A549 (cell line): Measurements from ENCODE around the gene C16orf78. TPM values are rescaled to one million over a fixed set of nuclear protein-coding genes. Genes with fewer than 3 reads are reported as not detected.

Experiments used
- ATAC-seq, 2 experiments: fragments of 200-7000 bp in 1 of 2; fragments of >200 bp in 1 of 2; cut with Nextera tagmentation in 1 of 2; cut with Tn5 transposase in 1 of 2; 3 replicates each; pipeline versions ENCODE4 v1.8.0 to v1.9.1; 2018 to 2020; ENCODE audit warnings: mild to moderate bottlenecking in 1 of 2, moderate library complexity in 1 of 2
- CTCF ChIA-PET: fragments of 300-600 bp; sonication (Branson Sonifier 250); formaldehyde crosslinking; extraction: SDS; loops from one replicate; lab custom pipeline; 2021; ENCODE audit warnings: antibody characterized with exemption, inconsistent platforms; lab: Yijun Ruan, JAX
- POLR2A ChIA-PET: fragments of 350-600 bp; formaldehyde crosslinking; extraction: SDS; loops from one replicate; lab custom pipeline; 2021; ENCODE audit warnings: antibody characterized with exemption, inconsistent platforms; lab: Yijun Ruan, JAX
- DNase-seq, 2 experiments: peaks; one replicate each; pipeline versions ENCODE4 v3.0.0 to v3.0.0-alpha.2; 2011 to 2016; ENCODE audit warnings: low read depth in 1 of 2, low spot score in 1 of 2
- FAIRE-seq: peaks from 2 replicates; lab custom pipeline; 2011; peaks lifted over from hg19 to GRCh38; lab: Jason Lieb, UNC
- H3K27ac ChIP-seq, 2 experiments: fragments of >200 bp; sonication (Bioruptor Twin); formaldehyde crosslinking; 3 replicates each; pipeline ENCODE4 v1.5.1; 2016 to 2017
- H3K4me1 ChIP-seq: fragments of >200 bp; sonication (Bioruptor Twin); formaldehyde crosslinking; 3 replicates; pipeline ENCODE4 v1.6.1; 2016
- H3K4me2 ChIP-seq: fragments of >200 bp; sonication (Bioruptor Twin); formaldehyde crosslinking; 3 replicates; pipeline ENCODE4 v1.6.1; 2016
- H3K4me3 ChIP-seq: fragments of >200 bp; sonication (Bioruptor Twin); formaldehyde crosslinking; 3 replicates; pipeline ENCODE4 v1.5.1; 2016
- H3K9me3 ChIP-seq: fragments of >200 bp; sonication (Bioruptor Twin); formaldehyde crosslinking; 3 replicates; pipeline ENCODE4 v1.6.1; 2016
- CBX2 ChIP-seq: fragments of 200-600 bp; sonication (generic); IDR thresholded peaks from 2 replicates; pipeline ENCODE4 v1.6.1; 2016; ENCODE audit warnings: low read depth, mild to moderate bottlenecking, borderline replicate concordance
- CBX8 ChIP-seq: fragments of 200-600 bp; sonication (generic); IDR thresholded peaks from 2 replicates; pipeline ENCODE4 v1.6.1; 2016
- CEBPB ChIP-seq, 2 experiments: fragments of >200 bp in 1 of 2; sonication (Bioruptor Twin) in 1 of 2; formaldehyde crosslinking in 1 of 2; IDR thresholded peaks; 2 replicates each; pipeline ENCODE4 v1.6.1; 2012 to 2016
- CHD2 ChIP-seq: fragments of 150-350 bp; IDR thresholded peaks from 2 replicates; pipeline ENCODE4 v1.6.1; 2014; ENCODE audit warnings: low read length; ENCODE audit not compliant: partially characterized antibody
- EHMT2 ChIP-seq: fragments of 200-600 bp; sonication (generic); IDR thresholded peaks from 2 replicates; pipeline ENCODE4 v1.6.1; 2016; ENCODE audit warnings: antibody characterized with exemption, low read depth, mild to moderate bottlenecking, moderate library complexity
- EP300 ChIP-seq, 2 experiments: fragments of >200 bp; sonication (Bioruptor Twin); formaldehyde crosslinking; IDR thresholded peaks; 2 replicates in 1 of 2; 3 replicates in 1 of 2; pipeline ENCODE4 v1.6.1; 2016 to 2017
- FOXS1 ChIP-seq: fragments of 250-450 bp; sonication (Bioruptor Pico); IDR thresholded peaks from 2 replicates; pipeline ENCODE4 v1.5.0; 2020; ENCODE audit warnings: mild to moderate bottlenecking, moderate library complexity
- GATA3 ChIP-seq: IDR thresholded peaks from 2 replicates; pipeline ENCODE4 v1.6.1; 2012; ENCODE audit warnings: borderline replicate concordance
- HEYL ChIP-seq: fragments of 250-450 bp; sonication (Bioruptor Pico); IDR thresholded peaks from 2 replicates; pipeline ENCODE4 v1.8.0; 2021; ENCODE audit warnings: mild to moderate bottlenecking, moderate library complexity
- HOXA7 ChIP-seq: fragments of 250-450 bp; sonication (Bioruptor Pico); IDR thresholded peaks from 2 replicates; pipeline ENCODE4 v1.5.0; 2020; ENCODE audit warnings: mild to moderate bottlenecking, moderate library complexity
- HOXB5 ChIP-seq: fragments of 250-450 bp; sonication (Bioruptor Pico); IDR thresholded peaks from 2 replicates; pipeline ENCODE4 v1.5.0; 2020; ENCODE audit warnings: mild to moderate bottlenecking, moderate library complexity
- JUNB ChIP-seq: fragments of >200 bp; sonication (Bioruptor Twin); formaldehyde crosslinking; IDR thresholded peaks from 2 replicates; pipeline ENCODE4 v1.6.1; 2016
- KDM5A ChIP-seq: fragments of 200-600 bp; sonication (generic); IDR thresholded peaks from 2 replicates; pipeline ENCODE4 v1.6.1; 2016; ENCODE audit warnings: antibody characterized with exemption, mild to moderate bottlenecking
- MAZ ChIP-seq: fragments of 150-350 bp; IDR thresholded peaks from 2 replicates; pipeline ENCODE4 v1.6.1; 2014; ENCODE audit warnings: antibody characterized with exemption, low read depth, low read length, borderline replicate concordance
- NFE2L2 ChIP-seq: fragments of 150-350 bp; conservative IDR thresholded peaks from 2 replicates; pipeline ENCODE4 v1.6.1; 2014; ENCODE audit warnings: low read length
- PHF8 ChIP-seq: fragments of 200-600 bp; sonication (generic); IDR thresholded peaks from 2 replicates; pipeline ENCODE4 v1.6.1; 2016; ENCODE audit warnings: low read depth, mild to moderate bottlenecking, antibody characterized with exemption, moderate library complexity, borderline replicate concordance
- POLR2A ChIP-seq: IDR thresholded peaks from 2 replicates; pipeline ENCODE4 v1.6.1; 2012; ENCODE audit warnings: mild to moderate bottlenecking, low read length
- POLR2AphosphoS2 ChIP-seq: conservative IDR thresholded peaks from 2 replicates; pipeline ENCODE4 v1.6.1; 2012; ENCODE audit warnings: low read length, improper control_type of control experiment, inconsistent platforms
- RAD21 ChIP-seq, 2 experiments: fragments of >200 bp in 1 of 2; sonication (Bioruptor Twin) in 1 of 2; formaldehyde crosslinking in 1 of 2; IDR thresholded peaks in 1 of 2; conservative IDR thresholded peaks in 1 of 2; 2 replicates in 1 of 2; 3 replicates in 1 of 2; pipeline ENCODE4 v1.6.1; 2012 to 2018; ENCODE audit warnings: inconsistent platforms in 1 of 2
- RARB ChIP-seq: fragments of 250-450 bp; sonication (Bioruptor Pico); IDR thresholded peaks from 2 replicates; pipeline ENCODE4 v1.8.0; 2021; ENCODE audit warnings: mild to moderate bottlenecking, moderate library complexity
- RCOR1 ChIP-seq: fragments of 150-350 bp; IDR thresholded peaks from 2 replicates; pipeline ENCODE4 v1.6.1; 2014; ENCODE audit warnings: antibody characterized with exemption, low read length, low read depth
- RFX5 ChIP-seq: fragments of 450-650 bp; IDR thresholded peaks from 2 replicates; pipeline ENCODE4 v1.7.1; 2014; ENCODE audit warnings: antibody characterized with exemption, mild to moderate bottlenecking, moderate library complexity
- RNF2 ChIP-seq: fragments of 200-600 bp; sonication (generic); IDR thresholded peaks from 2 replicates; pipeline ENCODE4 v1.6.1; 2016; ENCODE audit warnings: low read depth, mild to moderate bottlenecking, antibody characterized with exemption, moderate library complexity, borderline replicate concordance
- SMC3 ChIP-seq: fragments of >200 bp; sonication (Bioruptor Twin); formaldehyde crosslinking; IDR thresholded peaks from 3 replicates; pipeline ENCODE4 v1.6.1; 2018; ENCODE audit warnings: inconsistent platforms
- SREBF2 ChIP-seq: fragments of 450-650 bp; IDR thresholded peaks from 2 replicates; pipeline ENCODE4 v1.6.1; 2014; ENCODE audit warnings: mild to moderate bottlenecking, moderate library complexity
- TFCP2L1 ChIP-seq: fragments of 250-450 bp; sonication (Bioruptor Pico); IDR thresholded peaks from 2 replicates; pipeline ENCODE4 v1.5.0; 2021; ENCODE audit warnings: mild to moderate bottlenecking
- TP53 ChIP-seq: fragments of 250-450 bp; sonication (Bioruptor Pico); IDR thresholded peaks from 2 replicates; pipeline ENCODE4 v1.5.0; 2021; ENCODE audit warnings: mild to moderate bottlenecking, moderate library complexity
- ZFP36 ChIP-seq: fragments of 450-650 bp; IDR thresholded peaks from 2 replicates; pipeline ENCODE4 v1.6.1; 2014; ENCODE audit warnings: borderline replicate concordance; ENCODE audit not compliant: partially characterized antibody
- ZSCAN20 ChIP-seq: fragments of 250-450 bp; sonication (Bioruptor Pico); IDR thresholded peaks from 2 replicates; pipeline ENCODE4 v1.8.0; 2022; ENCODE audit warnings: mild to moderate bottlenecking, moderate library complexity
- WGBS: methylation state at CpG from one replicate; pipeline ENCODE4 v1.1.6; 2017; ENCODE audit errors: missing lambda C conversion rate; 5-methylcytosine and 5-hydroxymethylcytosine counted together
- polyA plus RNA-seq, 4 experiments: library from polyadenylated mRNA; depleted of rRNA in 3 of 4; stranded (reverse); fragments of >200 nt; fragmentation: RNase III in 1 of 4; extraction: RNeasy Plus Mini Kit Qiagen cat#74134 plus additional on column Dnase treatment in 1 of 4; gene quantifications; 2 replicates in 3 of 4; 3 replicates in 1 of 4; pipeline ENCODE4 v1.2.3, GENCODE V29; 2011 to 2017
- TF ChIP-seq, protein P1 (sequence below): fragments of 250-450 bp; sonication (Bioruptor Pico); IDR thresholded peaks from 2 replicates; pipeline ENCODE4 v1.5.0; 2020; ENCODE audit warnings: low read depth, mild to moderate bottlenecking, moderate library complexity
- TF ChIP-seq, protein P2 (sequence below): fragments of 450-650 bp; IDR thresholded peaks from 2 replicates; pipeline ENCODE4 v1.6.1; 2014; ENCODE audit warnings: antibody characterized with exemption

C16orf78 gene
- polyA plus RNA-seq, 2 of the 4 experiments (the other 2 are of a cell fraction), result not detected

DNA sequence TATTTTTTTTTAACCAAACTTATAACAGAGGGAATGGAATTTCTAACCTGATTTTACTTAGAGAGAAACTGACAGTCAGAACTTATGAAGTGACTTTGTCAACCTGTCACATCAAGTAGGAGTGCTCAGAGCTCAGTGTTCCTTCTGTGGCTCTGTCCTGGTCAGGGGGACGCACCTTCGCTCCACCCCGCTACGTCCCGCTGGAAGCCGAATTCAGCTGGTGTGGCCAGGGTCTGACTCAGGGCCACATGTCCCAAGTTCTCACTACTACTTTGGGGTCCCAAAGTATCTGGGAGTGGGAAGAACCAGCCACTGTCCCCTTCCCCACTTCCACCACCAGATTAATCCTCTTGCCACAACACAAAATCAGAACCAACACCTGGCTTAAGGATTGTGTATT lies 51.4 kb downstream of the C16orf78 start:
- ATAC-seq (no peak), FAIRE-seq (no peak)
- no peaks in the 10 kb centered on the region for H3K4me1 ChIP-seq
- POLR2A ChIA-PET, result no interaction called here
- TF ChIP-seq CEBPB (IDR thresholded peaks at IDR 0.05), result no peak
- TF ChIP-seq JUNB, result no peak
- TF ChIP-seq, all 56 proteins: peak for 0
- no peaks in the 10 kb centered on the region for H3K9me3 ChIP-seq
- DNase-seq, result no peak
- H3K4me3 ChIP-seq, result no peak overlapping the region
- H3K4me2 ChIP-seq, result no peak overlapping the region
- no peak overlapping the region for H3K27ac ChIP-seq
- CTCF ChIA-PET, result interaction anchor here (4.2 kb wide), 1 partner anchor 17 kb away, joined by 14 read pairs; no protein-coding TSS in a partner anchor
- WGBS, result 85% methylated on average over 6 of the region's 6 CpGs

DNA sequence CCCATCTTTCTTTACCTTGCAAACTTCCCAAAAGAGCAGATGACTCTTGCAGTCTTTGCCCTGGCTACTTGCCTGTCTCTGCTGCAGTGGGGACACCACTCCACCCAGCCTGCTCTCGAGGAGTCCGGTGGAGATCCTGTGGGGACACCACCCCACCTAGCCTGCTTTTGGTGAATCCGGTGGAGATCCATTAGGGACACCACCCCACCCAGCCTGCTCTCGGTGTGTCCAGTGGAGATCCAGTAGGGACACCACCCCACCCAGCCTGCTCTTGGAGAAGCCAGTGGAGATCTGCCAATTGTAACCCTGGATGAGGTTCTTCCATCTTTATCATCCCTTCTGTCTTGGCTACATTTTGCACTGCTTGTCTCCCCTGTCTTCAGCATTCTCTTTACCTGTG lies 54.2 kb downstream of the C16orf78 start:
- Histone ChIP-seq H3K4me1 (no peaks in the 10 kb centered on the region), H3K27ac (no peak overlapping the region), H3K4me2 (no peak overlapping the region), H3K9me3 (no peaks in the 10 kb centered on the region), H3K4me3 (no peak overlapping the region)
- no peak for DNase-seq
- ChIA-PET CTCF (interaction anchor here (0.8 to 1.2 kb wide), 2 partner anchors 8 to 20 kb away, joined by 3 read pairs; no protein-coding TSS in a partner anchor), POLR2A (no interaction called here)
- no peak for ATAC-seq
- 5% methylated on average over 4 of the region's 4 CpGs for WGBS
- no peak for FAIRE-seq
- TF ChIP-seq ZSCAN20 (CRISPR knock-in tag) (no peak), KDM5A (no peak), RAD21 (conservative IDR thresholded peaks at IDR 0.05 in 1 of 2, IDR thresholded peaks at IDR 0.05 in 1 of 2) (no peak), EP300 (IDR thresholded peaks at IDR 0.05) (no peak)

DNA sequence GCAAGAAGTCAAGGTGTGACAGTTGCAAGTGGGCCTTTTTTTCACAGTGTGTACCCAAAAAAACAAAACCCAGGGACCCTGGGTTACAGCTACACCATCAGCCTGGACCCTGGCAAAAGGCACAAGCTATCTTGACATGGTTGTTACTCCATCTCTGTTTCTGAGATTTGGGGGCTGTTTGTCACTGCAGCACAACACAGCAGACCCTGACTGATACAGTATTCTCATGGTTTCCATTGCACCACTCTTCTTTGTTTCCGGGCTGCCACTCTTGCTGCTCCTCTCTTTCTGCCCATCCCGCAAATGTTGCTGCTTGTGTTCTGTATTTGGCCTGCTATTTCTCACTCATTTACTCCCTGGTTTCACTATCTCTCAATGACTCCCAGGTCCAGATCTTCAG lies 55.2 kb downstream of the C16orf78 start:
- Histone ChIP-seq H3K4me1 (no peaks in the 10 kb centered on the region), H3K4me3 (no peak overlapping the region), H3K4me2 (no peak overlapping the region), H3K27ac (no peak overlapping the region), H3K9me3 (no peaks in the 10 kb centered on the region)
- ATAC-seq, result no peak
- WGBS, result 48% methylated on average over 2 of the region's 2 CpGs
- no peak for DNase-seq
- ChIA-PET POLR2A (no interaction called here), CTCF (interaction anchor here (1.1 kb wide), 1 partner anchor 21 kb away, joined by 4 read pairs; no protein-coding TSS in a partner anchor)
- no peak for FAIRE-seq
- no peak for TF ChIP-seq TP53 (CRISPR knock-in tag)
- no peak for TF ChIP-seq TFCP2L1 (CRISPR knock-in tag)
- TF ChIP-seq, protein P1, sequence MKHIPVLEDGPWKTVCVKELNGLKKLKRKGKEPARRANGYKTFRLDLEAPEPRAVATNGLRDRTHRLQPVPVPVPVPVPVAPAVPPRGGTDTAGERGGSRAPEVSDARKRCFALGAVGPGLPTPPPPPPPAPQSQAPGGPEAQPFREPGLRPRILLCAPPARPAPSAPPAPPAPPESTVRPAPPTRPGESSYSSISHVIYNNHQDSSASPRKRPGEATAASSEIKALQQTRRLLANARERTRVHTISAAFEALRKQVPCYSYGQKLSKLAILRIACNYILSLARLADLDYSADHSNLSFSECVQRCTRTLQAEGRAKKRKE, result no peak
- no peak for TF ChIP-seq FOXS1
- TF ChIP-seq SMC3, result no peak
- TF ChIP-seq RCOR1, result no peak
- no peak for TF ChIP-seq MAZ
- no peak for TF ChIP-seq SREBF2
- no peak for TF ChIP-seq HEYL (CRISPR knock-in tag)
- TF ChIP-seq PHF8, result no peak
- no peak for TF ChIP-seq CBX2
- no peak for TF ChIP-seq CHD2
- no peak for TF ChIP-seq ZFP36
- no peak for TF ChIP-seq NFE2L2
- TF ChIP-seq HOXB5 (CRISPR knock-in tag), result no peak
- TF ChIP-seq HOXA7, result no peak
- no peak for TF ChIP-seq GATA3
- no peak for TF ChIP-seq EHMT2
- TF ChIP-seq POLR2A, result no peak
- TF ChIP-seq RFX5, result no peak

DNA sequence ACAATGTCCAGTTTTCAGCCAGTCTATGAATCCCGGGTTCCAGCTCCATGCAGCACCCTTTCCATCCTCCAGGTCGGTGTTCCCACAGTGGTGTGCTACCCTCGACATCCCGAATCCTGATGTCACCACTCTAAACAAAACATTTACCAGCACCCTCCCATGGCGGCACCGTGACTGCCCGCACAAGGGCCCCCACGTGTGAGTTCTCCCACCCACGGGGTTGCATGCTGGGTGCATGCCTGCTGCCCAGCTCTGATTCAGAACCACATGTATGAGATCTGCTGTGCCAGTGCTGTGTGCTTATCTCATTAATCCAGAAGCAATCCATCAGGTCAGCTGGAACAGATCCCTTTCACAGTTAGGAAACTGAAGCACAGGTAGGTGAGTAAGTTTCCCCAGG lies 57.4 kb downstream of the C16orf78 start:
- FAIRE-seq, result no peak
- Histone ChIP-seq H3K4me2 (no peak overlapping the region), H3K4me1 (no peaks in the 10 kb centered on the region), H3K27ac (no peak overlapping the region), H3K9me3 (no peaks in the 10 kb centered on the region), H3K4me3 (no peak overlapping the region)
- TF ChIP-seq KDM5A, result no peak
- TF ChIP-seq RNF2, result no peak
- no peak for TF ChIP-seq MAZ
- no peak for TF ChIP-seq POLR2A
- TF ChIP-seq, protein P2, sequence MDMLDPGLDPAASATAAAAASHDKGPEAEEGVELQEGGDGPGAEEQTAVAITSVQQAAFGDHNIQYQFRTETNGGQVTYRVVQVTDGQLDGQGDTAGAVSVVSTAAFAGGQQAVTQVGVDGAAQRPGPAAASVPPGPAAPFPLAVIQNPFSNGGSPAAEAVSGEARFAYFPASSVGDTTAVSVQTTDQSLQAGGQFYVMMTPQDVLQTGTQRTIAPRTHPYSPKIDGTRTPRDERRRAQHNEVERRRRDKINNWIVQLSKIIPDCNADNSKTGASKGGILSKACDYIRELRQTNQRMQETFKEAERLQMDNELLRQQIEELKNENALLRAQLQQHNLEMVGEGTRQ, result no peak
- TF ChIP-seq HEYL (CRISPR knock-in tag), result no peak
- no peak for TF ChIP-seq POLR2AphosphoS2
- no peak for TF ChIP-seq CBX2
- TF ChIP-seq CBX8, result no peak
- no peak for TF ChIP-seq TFCP2L1 (CRISPR knock-in tag)
- TF ChIP-seq TP53 (CRISPR knock-in tag), result no peak
- no peak for TF ChIP-seq RARB (CRISPR knock-in tag)
- TF ChIP-seq RCOR1, result no peak
- DNase-seq, result no peak
- 0% methylated on average over 3 of the region's 9 CpGs for WGBS
- CTCF ChIA-PET, result no interaction called here
- POLR2A ChIA-PET, result no interaction called here
- no peak for ATAC-seq
